Suprapubic skin (tissue), 4 donors: ENCODE measurements around the gene TRIM71.

Experiments
- POLR2A ChIP-seq, 2 donors: fragments of 450-650 bp; IDR thresholded peaks; one replicate each; pipeline ENCODE4 v1.6.1; 2017; ENCODE audit warnings: antibody characterized with exemption in 2 of 2, mild to moderate bottlenecking in 2 of 2, moderate library complexity in 2 of 2
- POLR2AphosphoS5 ChIP-seq, 3 donors: sonication (generic); formaldehyde crosslinking; IDR thresholded peaks; one replicate each; pipeline ENCODE4 v1.6.1; 2017; ENCODE audit warnings: antibody characterized with exemption in 3 of 3
- TF ChIP-seq, protein P1 (sequence below), 2 donors: fragments of 200-600 bp in 1 of 2; fragments of 450-650 bp in 1 of 2; sonication (generic) in 1 of 2; IDR thresholded peaks; one replicate each; pipeline ENCODE4 v1.5.1; 2016 to 2019; ENCODE audit warnings: antibody characterized with exemption in 2 of 2, mild to moderate bottlenecking in 1 of 2, moderate library complexity in 1 of 2

DNA sequence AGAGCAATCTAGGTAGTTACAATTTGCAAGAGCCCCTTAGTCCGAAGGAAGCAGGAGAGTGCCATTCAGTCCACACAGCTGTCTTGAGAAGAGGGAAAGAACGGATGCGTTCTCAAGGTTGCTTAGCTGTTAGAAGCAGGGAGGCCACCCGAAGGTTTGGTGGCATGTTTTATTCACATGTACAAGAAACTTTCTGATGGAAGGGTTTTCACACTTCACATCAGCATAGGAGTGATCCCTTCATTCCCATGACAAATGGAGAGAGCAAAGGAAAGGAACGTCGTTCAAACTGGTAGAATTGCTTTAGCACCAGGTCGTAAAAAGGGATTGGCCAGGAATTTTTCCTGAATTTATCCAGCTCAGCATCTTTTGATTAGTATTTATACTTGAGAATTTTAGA, 53.5 kb downstream of the TRIM71 start:
- TF ChIP-seq, protein P1, sequence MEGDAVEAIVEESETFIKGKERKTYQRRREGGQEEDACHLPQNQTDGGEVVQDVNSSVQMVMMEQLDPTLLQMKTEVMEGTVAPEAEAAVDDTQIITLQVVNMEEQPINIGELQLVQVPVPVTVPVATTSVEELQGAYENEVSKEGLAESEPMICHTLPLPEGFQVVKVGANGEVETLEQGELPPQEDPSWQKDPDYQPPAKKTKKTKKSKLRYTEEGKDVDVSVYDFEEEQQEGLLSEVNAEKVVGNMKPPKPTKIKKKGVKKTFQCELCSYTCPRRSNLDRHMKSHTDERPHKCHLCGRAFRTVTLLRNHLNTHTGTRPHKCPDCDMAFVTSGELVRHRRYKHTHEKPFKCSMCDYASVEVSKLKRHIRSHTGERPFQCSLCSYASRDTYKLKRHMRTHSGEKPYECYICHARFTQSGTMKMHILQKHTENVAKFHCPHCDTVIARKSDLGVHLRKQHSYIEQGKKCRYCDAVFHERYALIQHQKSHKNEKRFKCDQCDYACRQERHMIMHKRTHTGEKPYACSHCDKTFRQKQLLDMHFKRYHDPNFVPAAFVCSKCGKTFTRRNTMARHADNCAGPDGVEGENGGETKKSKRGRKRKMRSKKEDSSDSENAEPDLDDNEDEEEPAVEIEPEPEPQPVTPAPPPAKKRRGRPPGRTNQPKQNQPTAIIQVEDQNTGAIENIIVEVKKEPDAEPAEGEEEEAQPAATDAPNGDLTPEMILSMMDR (IDR thresholded peaks at IDR 0.05), result no peak
- TF ChIP-seq POLR2A (IDR thresholded peaks at IDR 0.05), result no peak
- TF ChIP-seq POLR2AphosphoS5 (IDR thresholded peaks at IDR 0.05), result no peak
